ENCODE measurements around the gene YPEL1. TPM values are rescaled to one million over a fixed set of nuclear protein-coding genes. Genes with fewer than 3 reads are reported as not detected.

Gene YPEL1
- total and polyA plus RNA-seq, 10 of the 15 experiments (the other 5 are each of a cell fraction or from before 2014, with no cell fraction given): 0.13 to 5.0 (median 1.6) TPM

DNA sequence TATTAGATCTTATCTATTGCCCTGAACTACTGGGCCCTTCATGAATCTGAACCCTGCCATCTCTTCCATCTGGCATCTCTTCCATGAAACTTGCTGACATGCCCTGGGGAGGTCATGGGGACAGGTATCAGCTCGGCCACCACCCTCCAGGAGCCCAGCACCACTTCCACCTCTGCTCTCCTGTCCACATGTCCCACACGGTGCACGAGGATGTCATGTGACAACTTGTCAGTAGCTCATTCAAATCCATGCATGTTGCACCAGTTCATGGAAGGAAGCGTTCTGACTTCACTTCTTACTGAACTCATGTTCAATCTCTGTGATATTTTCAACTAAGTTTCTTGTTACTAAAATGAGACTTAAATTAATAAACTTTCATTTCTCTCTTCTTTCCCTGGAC is 16.6 kb downstream of the YPEL1 start:
- no peaks in the 10 kb centered on the region for H3K36me3 ChIP-seq (ENCODE audit: control insufficient read depth in 2 of 2, insufficient read depth in 2 of 2, low read length in 1 of 2)
- H3K4me3 ChIP-seq: no peak overlapping the region
- TF ChIP-seq BACH1 (IDR thresholded peaks at IDR 0.05; ENCODE audit: borderline replicate concordance) (no peak), CBFB (IDR thresholded peaks at IDR 0.05; ENCODE audit: low read depth) (no peak), FOXM1 (IDR thresholded peaks at IDR 0.05; ENCODE audit: low read depth, low read length) (no peak), MTA3 (IDR thresholded peaks at IDR 0.05; ENCODE audit: borderline replicate concordance, low read length) (no peak), BHLHE40 (IDR thresholded peaks at IDR 0.05; ENCODE audit: borderline replicate concordance in 1 of 2, low read depth in 2 of 2, low read length in 1 of 2) (0 out of 4 replicates have a peak, but pooled peaks of 1 of the 2 experiments have one; percentile 7), NFXL1 (IDR thresholded peaks at IDR 0.05; ENCODE audit: borderline replicate concordance) (no peak), PAX8 (IDR thresholded peaks at IDR 0.05) (no peak), HCFC1 (IDR thresholded peaks at IDR 0.05; ENCODE audit: low read length) (no peak), PAX5 (IDR thresholded peaks at IDR 0.05; ENCODE audit: borderline replicate concordance, low read depth, low read length) (no peak), GATAD2B (conservative IDR thresholded peaks at IDR 0.05; ENCODE audit: low read depth) (no peak), RAD51 (IDR thresholded peaks at IDR 0.05) (peak; percentile 29; the same call in 1 of the 2 replicates)
- TF ChIP-seq, protein P1, sequence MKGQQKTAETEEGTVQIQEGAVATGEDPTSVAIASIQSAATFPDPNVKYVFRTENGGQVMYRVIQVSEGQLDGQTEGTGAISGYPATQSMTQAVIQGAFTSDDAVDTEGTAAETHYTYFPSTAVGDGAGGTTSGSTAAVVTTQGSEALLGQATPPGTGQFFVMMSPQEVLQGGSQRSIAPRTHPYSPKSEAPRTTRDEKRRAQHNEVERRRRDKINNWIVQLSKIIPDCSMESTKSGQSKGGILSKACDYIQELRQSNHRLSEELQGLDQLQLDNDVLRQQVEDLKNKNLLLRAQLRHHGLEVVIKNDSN (IDR thresholded peaks at IDR 0.05; ENCODE audit: borderline replicate concordance, extremely low read length, insufficient read depth, low read depth, low read length): no peak
- TF ChIP-seq, protein P2, sequence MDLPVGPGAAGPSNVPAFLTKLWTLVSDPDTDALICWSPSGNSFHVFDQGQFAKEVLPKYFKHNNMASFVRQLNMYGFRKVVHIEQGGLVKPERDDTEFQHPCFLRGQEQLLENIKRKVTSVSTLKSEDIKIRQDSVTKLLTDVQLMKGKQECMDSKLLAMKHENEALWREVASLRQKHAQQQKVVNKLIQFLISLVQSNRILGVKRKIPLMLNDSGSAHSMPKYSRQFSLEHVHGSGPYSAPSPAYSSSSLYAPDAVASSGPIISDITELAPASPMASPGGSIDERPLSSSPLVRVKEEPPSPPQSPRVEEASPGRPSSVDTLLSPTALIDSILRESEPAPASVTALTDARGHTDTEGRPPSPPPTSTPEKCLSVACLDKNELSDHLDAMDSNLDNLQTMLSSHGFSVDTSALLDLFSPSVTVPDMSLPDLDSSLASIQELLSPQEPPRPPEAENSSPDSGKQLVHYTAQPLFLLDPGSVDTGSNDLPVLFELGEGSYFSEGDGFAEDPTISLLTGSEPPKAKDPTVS (IDR thresholded peaks at IDR 0.05; ENCODE audit: low read depth, low read length): no peak
- TF ChIP-seq, protein P3, sequence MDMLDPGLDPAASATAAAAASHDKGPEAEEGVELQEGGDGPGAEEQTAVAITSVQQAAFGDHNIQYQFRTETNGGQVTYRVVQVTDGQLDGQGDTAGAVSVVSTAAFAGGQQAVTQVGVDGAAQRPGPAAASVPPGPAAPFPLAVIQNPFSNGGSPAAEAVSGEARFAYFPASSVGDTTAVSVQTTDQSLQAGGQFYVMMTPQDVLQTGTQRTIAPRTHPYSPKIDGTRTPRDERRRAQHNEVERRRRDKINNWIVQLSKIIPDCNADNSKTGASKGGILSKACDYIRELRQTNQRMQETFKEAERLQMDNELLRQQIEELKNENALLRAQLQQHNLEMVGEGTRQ (IDR thresholded peaks at IDR 0.05; ENCODE audit: borderline replicate concordance, low read depth, low read length): no peak
- TF ChIP-seq, protein P4, sequence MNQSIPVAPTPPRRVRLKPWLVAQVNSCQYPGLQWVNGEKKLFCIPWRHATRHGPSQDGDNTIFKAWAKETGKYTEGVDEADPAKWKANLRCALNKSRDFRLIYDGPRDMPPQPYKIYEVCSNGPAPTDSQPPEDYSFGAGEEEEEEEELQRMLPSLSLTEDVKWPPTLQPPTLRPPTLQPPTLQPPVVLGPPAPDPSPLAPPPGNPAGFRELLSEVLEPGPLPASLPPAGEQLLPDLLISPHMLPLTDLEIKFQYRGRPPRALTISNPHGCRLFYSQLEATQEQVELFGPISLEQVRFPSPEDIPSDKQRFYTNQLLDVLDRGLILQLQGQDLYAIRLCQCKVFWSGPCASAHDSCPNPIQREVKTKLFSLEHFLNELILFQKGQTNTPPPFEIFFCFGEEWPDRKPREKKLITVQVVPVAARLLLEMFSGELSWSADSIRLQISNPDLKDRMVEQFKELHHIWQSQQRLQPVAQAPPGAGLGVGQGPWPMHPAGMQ (IDR thresholded peaks at IDR 0.05; ENCODE audit: borderline replicate concordance): no peak
- ChIA-PET POLR2A (interaction anchor here (0.6 to 0.7 kb wide), 3 partner anchors 221 to 363 kb away, joined by 3 read pairs; partner anchors contain the start of gene PPM1F), RAD21 (ENCODE audit: unreplicated experiment) (interaction anchor here (1.2 kb wide), 1 partner anchor 78 kb away, joined by 3 read pairs; no protein-coding TSS in a partner anchor), SMC1A (ENCODE audit: uncharacterized antibody, unreplicated experiment) (interaction anchor here (0.7 to 1.3 kb wide), 4 partner anchors 31 to 234 kb away, joined by 3 to 4 read pairs (median 3); partner anchors contain the start of gene PPM1F), CTCF (interaction anchor here (1.0 to 1.7 kb wide), 4 partner anchors 9 to 234 kb away, joined by 3 to 4 read pairs (median 3); partner anchors contain the start of gene PPM1F)
- BruUV-seq (replicated peaks): no TSS peak
- no peak for ATAC-seq
- in situ Hi-C loops (cut with MboI) (loop anchor here (5.0 to 25.0 kb wide), 2 partner anchors 1022 to 1193 kb away; no protein-coding TSS in a partner anchor), intact Hi-C loops (cut with micrococcal nuclease; ENCODE audit: unreplicated experiment) (no loop called here)
- no peak for FAIRE-seq
- H2AFZ ChIP-seq (ENCODE audit: control insufficient read depth, low read depth, low read length): no peak overlapping the region
- H3K9ac ChIP-seq (ENCODE audit: control insufficient read depth, insufficient read depth, low read length): no peak overlapping the region
- no peaks in the 10 kb centered on the region for H3K27me3 ChIP-seq (replicated peaks in 1 of 2; ENCODE audit: control insufficient read depth in 2 of 2, insufficient read depth in 2 of 2, low read length in 1 of 2)
- H3K27ac ChIP-seq (ENCODE audit: control insufficient read depth, insufficient read depth): no peak overlapping the region
- 11% methylated on average over 4 of the region's 4 CpGs for WGBS (ENCODE audit: insufficient coverage, insufficient replicate concordance, low lambda C conversion rate, missing lambda C conversion rate)
- H4K20me1 ChIP-seq (ENCODE audit: control insufficient read depth, insufficient read depth): no peaks in the 10 kb centered on the region
- H3K9me3 ChIP-seq (replicated peaks; ENCODE audit: control insufficient read depth, insufficient read depth, low read length): no peaks in the 10 kb centered on the region
- H3K4me1 ChIP-seq (ENCODE audit: control insufficient read depth, insufficient read depth, low read length): no peaks in the 10 kb centered on the region; the same call in 1 of the 2 replicates
- DNase-seq (ENCODE audit: low read depth, low spot score): no peak
- H3K4me2 ChIP-seq (ENCODE audit: control insufficient read depth, insufficient read depth): no peak overlapping the region
- no peaks in the 10 kb centered on the region for H3K79me2 ChIP-seq (ENCODE audit: control insufficient read depth, insufficient read depth, low read length)

Data from GM12878 (cell line).